Gastroesophageal sphincter (tissue), 3 donors: Measurements from ENCODE around the gene BDH1.
"Not testable (repeated sequence)": the region's sequence is repeated elsewhere in the genome, so short reads cannot be mapped to it uniquely, and the experiment has no call there.

ENCODE experiments used
- CTCF ChIP-seq, 4 experiments: fragments of 200-600 bp in 2 of 4; fragments of 450-650 bp in 2 of 4; sonication (generic) in 1 of 4; IDR thresholded peaks; one replicate each; pipeline ENCODE4 v1.5.1; 2017 to 2019; ENCODE audit warnings: antibody characterized with exemption in 4 of 4, mild to moderate bottlenecking in 2 of 4, moderate library complexity in 2 of 4
- POLR2A ChIP-seq, 2 donors: fragments of 450-650 bp; IDR thresholded peaks; one replicate each; pipeline ENCODE4 v1.6.1; 2017; ENCODE audit warnings: antibody characterized with exemption in 2 of 2, mild to moderate bottlenecking in 2 of 2, moderate library complexity in 1 of 2

- not testable (repeated sequence) for TF ChIP-seq CTCF, POLR2A (IDR thresholded peaks at IDR 0.05)
Observed at GRCh38 chr3:197566155-197566554, 10.4 kb upstream of the BDH1 start.
